ENCODE data around the gene GPBP1.

Gene GPBP1

DNA sequence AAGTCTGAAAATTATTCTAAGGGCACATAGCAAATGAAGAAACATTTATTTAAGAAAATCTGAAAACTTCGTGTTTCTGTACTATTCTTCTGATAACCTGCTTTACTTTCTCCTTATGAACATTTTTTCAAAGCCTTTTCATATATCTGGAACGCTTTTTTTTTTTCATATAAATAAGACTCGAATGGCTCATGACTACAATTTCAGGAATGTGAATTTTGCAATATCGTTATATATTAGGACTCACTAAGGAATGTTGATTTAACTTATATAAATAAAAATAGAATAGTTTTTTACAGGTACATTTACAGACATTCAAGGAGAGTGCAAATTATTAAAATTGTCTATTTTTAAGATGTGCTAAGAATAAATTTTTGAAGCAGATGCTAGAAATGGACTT lies 42.9 kb downstream of the GPBP1 start:
- H3K36me3 ChIP-seq (ENCODE audit: control insufficient read depth in 1 of 2, insufficient read depth in 2 of 2, low read length in 2 of 2): peaks cover 9 to 17% of the 10 kb centered on the region in 2 donors
- no peak overlapping the region for H3K4me3 ChIP-seq (ENCODE audit: low read depth in 1 of 2, low read length in 2 of 2)

GRCh38 chr5:57219386-57219785 lies 45.5 kb downstream of the GPBP1 start:
- Histone ChIP-seq H3K27me3 (ENCODE audit: low read depth, low read length) (no peaks in the 10 kb centered on the region), H3K9me3 (ENCODE audit: control insufficient read depth in 1 of 2, low read length in 2 of 2) (no peaks in the 10 kb centered on the region), H3K4me1 (ENCODE audit: control insufficient read depth in 1 of 2, insufficient read depth in 2 of 2, low read length in 2 of 2) (peaks cover 4 to 10% of the 10 kb centered on the region in 2 donors), H3K36me3 (ENCODE audit: control insufficient read depth in 1 of 2, insufficient read depth in 2 of 2, low read length in 2 of 2) (peaks cover 9 to 16% of the 10 kb centered on the region in 2 donors), H3K27ac (ENCODE audit: low read length) (no peak overlapping the region), H3K4me3 (ENCODE audit: low read depth in 1 of 2, low read length in 2 of 2) (no peak overlapping the region)

More for the DNA sequence above, 42.9 kb downstream of the GPBP1 start:
- peaks cover 4 to 10% of the 10 kb centered on the region in 2 donors for H3K4me1 ChIP-seq (ENCODE audit: control insufficient read depth in 1 of 2, insufficient read depth in 2 of 2, low read length in 2 of 2)
- H3K27ac ChIP-seq (ENCODE audit: low read length): no peak overlapping the region
- no peaks in the 10 kb centered on the region for H3K27me3 ChIP-seq (ENCODE audit: low read depth, low read length)
- H3K9me3 ChIP-seq (ENCODE audit: control insufficient read depth in 1 of 2, low read length in 2 of 2): no peaks in the 10 kb centered on the region

DNA sequence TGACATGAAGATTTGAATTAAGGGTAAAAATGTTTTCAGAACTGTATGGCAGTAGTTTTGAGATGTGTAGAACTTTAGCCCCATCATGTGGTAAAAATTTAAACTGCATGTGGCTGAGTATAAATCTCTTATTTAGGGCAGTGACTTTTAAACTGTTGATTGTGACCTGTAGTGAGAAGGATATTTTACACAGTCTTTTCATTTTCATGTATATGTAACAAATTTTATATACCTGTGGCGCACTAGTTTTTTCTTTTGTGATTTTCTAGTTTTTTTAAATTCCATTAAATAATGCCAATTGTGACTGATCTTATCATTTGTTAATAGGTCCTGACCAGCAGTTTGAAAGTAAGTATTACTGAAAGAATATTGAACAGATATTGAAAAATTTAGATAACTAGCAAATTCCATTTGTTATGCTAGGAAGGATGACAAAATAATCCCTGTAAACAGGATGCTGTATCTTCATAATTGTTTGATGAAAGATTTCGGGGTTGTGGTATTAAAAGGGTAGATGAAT lies 47.2 kb downstream of the GPBP1 start:
- Histone ChIP-seq H3K4me1 (ENCODE audit: control insufficient read depth in 1 of 2, insufficient read depth in 2 of 2, low read length in 2 of 2) (peaks cover 0 to 10% of the 10 kb centered on the region in 2 donors), H3K27me3 (ENCODE audit: low read depth, low read length) (no peaks in the 10 kb centered on the region), H3K36me3 (ENCODE audit: control insufficient read depth in 1 of 2, insufficient read depth in 2 of 2, low read length in 2 of 2) (peaks cover 0 to 4% of the 10 kb centered on the region in 2 donors), H3K9me3 (ENCODE audit: control insufficient read depth in 1 of 2, low read length in 2 of 2) (no peaks in the 10 kb centered on the region), H3K4me3 (ENCODE audit: low read depth in 1 of 2, low read length in 2 of 2) (no peak overlapping the region), H3K27ac (ENCODE audit: low read length) (no peak overlapping the region)

DNA sequence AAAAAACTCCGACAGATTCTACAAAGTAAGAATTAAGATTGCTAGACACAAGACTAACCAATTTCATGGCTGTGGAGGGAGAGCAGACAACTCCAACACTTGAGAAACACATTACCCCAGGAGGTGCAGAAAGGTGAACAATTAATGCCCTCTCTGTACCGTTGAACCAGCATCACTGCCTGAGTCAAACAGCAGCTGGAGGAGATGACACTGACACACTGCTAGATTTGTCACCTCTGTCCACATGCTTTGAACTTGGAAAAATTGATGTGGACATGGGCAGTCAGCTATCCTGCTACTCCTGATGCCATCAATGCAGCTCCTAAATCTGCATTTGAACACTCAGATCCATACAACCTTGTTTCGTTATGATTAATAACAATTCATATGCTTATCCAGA lies 51.7 kb downstream of the GPBP1 start:
- H3K36me3 ChIP-seq (ENCODE audit: control insufficient read depth in 1 of 2, insufficient read depth in 2 of 2, low read length in 2 of 2): no peaks in the 10 kb centered on the region
- no peak overlapping the region for H3K27ac ChIP-seq (ENCODE audit: low read length)
- H3K27me3 ChIP-seq (ENCODE audit: low read depth, low read length): no peaks in the 10 kb centered on the region
- peaks cover 0 to 8% of the 10 kb centered on the region in 2 donors for H3K4me1 ChIP-seq (ENCODE audit: control insufficient read depth in 1 of 2, insufficient read depth in 2 of 2, low read length in 2 of 2)
- no peak overlapping the region for H3K4me3 ChIP-seq (ENCODE audit: low read depth in 1 of 2, low read length in 2 of 2)
- H3K9me3 ChIP-seq (ENCODE audit: control insufficient read depth in 1 of 2, low read length in 2 of 2): no peaks in the 10 kb centered on the region

DNA sequence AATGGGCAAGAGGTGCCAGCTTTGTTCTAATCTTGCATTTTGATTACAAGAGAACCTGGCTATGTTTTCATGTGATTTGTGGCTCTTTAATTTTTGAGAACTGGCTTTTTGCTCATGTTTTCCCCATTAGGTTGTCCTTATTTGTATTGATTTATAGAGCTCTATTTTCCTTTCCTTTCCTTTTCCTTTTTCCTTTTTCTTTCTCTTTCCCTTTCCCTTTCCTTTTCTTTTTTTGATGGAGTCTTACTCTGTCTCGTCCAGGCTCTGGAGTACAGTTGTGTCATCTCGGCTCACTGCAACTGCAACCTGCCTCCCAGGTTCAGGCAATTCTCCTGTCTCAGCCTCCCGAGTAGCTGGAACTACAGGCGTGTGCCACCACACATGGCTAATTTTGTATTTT lies 55.5 kb downstream of the GPBP1 start:
- Histone ChIP-seq H3K36me3 (ENCODE audit: control insufficient read depth in 1 of 2, insufficient read depth in 2 of 2, low read length in 2 of 2) (peaks cover 21 to 22% of the 10 kb centered on the region in 2 donors), H3K27ac (ENCODE audit: low read length) (no peak overlapping the region), H3K27me3 (ENCODE audit: low read depth, low read length) (no peaks in the 10 kb centered on the region), H3K4me1 (ENCODE audit: control insufficient read depth in 1 of 2, insufficient read depth in 2 of 2, low read length in 2 of 2) (no peaks in the 10 kb centered on the region), H3K9me3 (ENCODE audit: control insufficient read depth in 1 of 2, low read length in 2 of 2) (no peaks in the 10 kb centered on the region), H3K4me3 (ENCODE audit: low read depth in 1 of 2, low read length in 2 of 2) (no peak overlapping the region)

DNA sequence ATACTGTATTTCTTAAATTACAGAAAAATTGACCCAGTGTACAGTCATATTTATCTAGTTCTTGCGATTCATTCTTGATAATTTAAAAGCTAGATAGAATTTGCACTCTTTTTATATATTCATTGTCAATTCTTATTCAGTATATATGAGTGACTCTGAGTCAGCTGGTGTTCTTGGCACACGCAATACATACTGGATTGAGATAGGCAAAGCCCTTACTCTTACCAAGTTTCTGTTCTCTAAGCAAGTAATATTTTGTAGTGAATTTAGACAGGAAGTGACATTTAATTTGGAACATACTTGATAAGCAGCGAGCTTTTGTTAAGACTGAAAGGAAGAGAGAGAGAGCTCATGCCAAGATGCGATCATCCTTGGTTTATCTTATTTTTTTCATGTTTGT lies 57.7 kb downstream of the GPBP1 start:
- no peaks in the 10 kb centered on the region for H3K27me3 ChIP-seq (ENCODE audit: low read depth, low read length)
- H3K4me3 ChIP-seq (ENCODE audit: low read depth in 1 of 2, low read length in 2 of 2): no peak overlapping the region
- H3K9me3 ChIP-seq (ENCODE audit: control insufficient read depth in 1 of 2, low read length in 2 of 2): no peaks in the 10 kb centered on the region
- H3K36me3 ChIP-seq (ENCODE audit: control insufficient read depth in 1 of 2, insufficient read depth in 2 of 2, low read length in 2 of 2): peaks cover 21 to 28% of the 10 kb centered on the region in 2 donors
- H3K27ac ChIP-seq (ENCODE audit: low read length): no peak overlapping the region
- no peaks in the 10 kb centered on the region for H3K4me1 ChIP-seq (ENCODE audit: control insufficient read depth in 1 of 2, insufficient read depth in 2 of 2, low read length in 2 of 2)

DNA sequence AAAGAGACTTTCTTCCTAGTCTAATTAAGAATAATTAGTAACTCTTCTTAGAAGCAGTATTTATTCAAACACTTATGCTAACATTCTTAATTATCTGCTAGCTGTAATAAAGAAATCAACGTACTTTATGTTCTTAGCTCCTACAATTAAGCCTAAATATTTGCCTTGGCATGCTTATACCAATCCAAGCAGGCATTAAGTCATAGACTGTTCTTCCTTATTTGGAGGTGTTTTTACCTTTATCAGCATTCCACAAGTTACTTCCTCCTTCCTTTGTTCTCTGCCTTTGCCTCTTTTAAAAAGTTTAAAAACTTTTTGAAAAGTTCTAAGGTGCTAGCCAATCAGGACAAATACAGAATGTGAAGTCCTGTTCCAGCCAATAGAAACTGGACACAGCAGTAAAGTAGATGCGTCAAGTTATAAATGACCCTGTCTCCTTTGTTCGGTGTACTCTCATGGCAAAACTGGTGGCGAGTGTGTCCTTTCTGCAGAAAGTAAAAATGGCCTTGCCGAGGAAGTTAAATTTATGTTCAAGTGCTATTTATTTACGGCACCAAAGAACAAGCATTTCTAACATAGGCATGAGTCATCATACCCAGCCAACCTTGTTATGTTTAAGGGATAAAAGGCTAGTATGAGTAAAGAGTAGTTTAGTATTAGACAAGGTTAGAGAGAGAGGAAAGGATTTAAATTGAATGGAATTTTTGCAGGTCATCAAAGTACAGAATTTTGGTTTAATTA lies 58.6 kb downstream of the GPBP1 start:
- Histone ChIP-seq H3K4me1 (ENCODE audit: control insufficient read depth in 1 of 2, insufficient read depth in 2 of 2, low read length in 2 of 2) (no peaks in the 10 kb centered on the region), H3K27ac (ENCODE audit: low read length) (no peak overlapping the region), H3K9me3 (ENCODE audit: control insufficient read depth in 1 of 2, low read length in 2 of 2) (no peaks in the 10 kb centered on the region), H3K4me3 (ENCODE audit: low read depth in 1 of 2, low read length in 2 of 2) (no peak overlapping the region), H3K27me3 (ENCODE audit: low read depth, low read length) (no peaks in the 10 kb centered on the region), H3K36me3 (ENCODE audit: control insufficient read depth in 1 of 2, insufficient read depth in 2 of 2, low read length in 2 of 2) (peaks cover 29 to 31% of the 10 kb centered on the region in 2 donors)

DNA sequence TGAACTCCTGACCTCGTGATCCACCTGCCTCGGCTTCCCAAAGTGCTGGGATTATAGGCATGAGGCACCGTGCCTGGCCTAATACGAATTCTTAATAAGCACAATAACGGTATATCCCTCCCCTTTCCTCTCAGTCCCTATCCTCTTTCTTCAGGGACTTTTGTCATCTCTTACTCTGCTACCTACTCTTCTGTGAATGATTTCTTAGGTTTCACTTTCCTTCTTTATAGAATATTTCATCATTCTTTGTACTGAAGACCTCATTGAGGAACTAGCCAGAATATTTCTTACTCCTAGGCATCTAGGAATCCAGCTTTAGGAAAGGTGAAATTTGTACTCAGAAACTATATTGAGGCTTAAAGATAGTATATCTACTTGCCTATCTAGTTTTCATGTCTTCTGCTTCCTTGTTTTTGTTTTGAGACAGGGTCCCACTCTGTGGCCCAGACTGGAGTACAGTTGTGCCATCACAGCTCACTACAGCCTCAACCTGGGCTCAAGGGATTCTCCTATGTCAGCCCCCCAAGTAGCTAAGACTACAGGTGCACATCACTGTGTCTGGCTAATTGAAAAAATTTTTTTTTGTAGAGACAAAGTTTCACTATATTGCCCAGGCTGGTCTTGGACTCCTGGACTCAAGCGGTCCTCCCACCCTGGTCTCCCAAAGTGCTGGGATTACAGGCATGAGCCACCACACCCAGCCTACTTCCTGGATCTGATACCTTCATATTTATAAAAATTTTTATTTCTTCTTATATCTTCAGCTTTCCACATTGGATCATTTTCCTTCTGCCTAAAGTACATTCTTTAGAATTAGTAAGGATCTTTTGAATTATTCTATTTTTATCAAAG lies 69.7 kb downstream of the GPBP1 start:
- H3K36me3 ChIP-seq (ENCODE audit: control insufficient read depth in 1 of 2, insufficient read depth in 2 of 2, low read length in 2 of 2): peaks cover 14 to 17% of the 10 kb centered on the region in 2 donors
- no peak overlapping the region for H3K27ac ChIP-seq (ENCODE audit: low read length)
- H3K4me1 ChIP-seq (ENCODE audit: control insufficient read depth in 1 of 2, insufficient read depth in 2 of 2, low read length in 2 of 2): no peaks in the 10 kb centered on the region
- no peaks in the 10 kb centered on the region for H3K9me3 ChIP-seq (ENCODE audit: control insufficient read depth in 1 of 2, low read length in 2 of 2)
- no peaks in the 10 kb centered on the region for H3K27me3 ChIP-seq (ENCODE audit: low read depth, low read length)
- H3K4me3 ChIP-seq (ENCODE audit: low read depth in 1 of 2, low read length in 2 of 2): no peak overlapping the region

- H3K27ac ChIP-seq (ENCODE audit: low read length): no peak overlapping the region
- H3K9me3 ChIP-seq (ENCODE audit: control insufficient read depth in 1 of 2, low read length in 2 of 2): no peaks in the 10 kb centered on the region
- peaks cover 16 to 17% of the 10 kb centered on the region in 2 donors for H3K36me3 ChIP-seq (ENCODE audit: control insufficient read depth in 1 of 2, insufficient read depth in 2 of 2, low read length in 2 of 2)
- H3K27me3 ChIP-seq (ENCODE audit: low read depth, low read length): no peaks in the 10 kb centered on the region
- H3K4me3 ChIP-seq (ENCODE audit: low read depth in 1 of 2, low read length in 2 of 2): no peak overlapping the region
- H3K4me1 ChIP-seq (ENCODE audit: control insufficient read depth in 1 of 2, insufficient read depth in 2 of 2, low read length in 2 of 2): no peaks in the 10 kb centered on the region
These were observed 70.5 kb downstream of the GPBP1 start for GRCh38 chr5:57244331-57244730.

DNA sequence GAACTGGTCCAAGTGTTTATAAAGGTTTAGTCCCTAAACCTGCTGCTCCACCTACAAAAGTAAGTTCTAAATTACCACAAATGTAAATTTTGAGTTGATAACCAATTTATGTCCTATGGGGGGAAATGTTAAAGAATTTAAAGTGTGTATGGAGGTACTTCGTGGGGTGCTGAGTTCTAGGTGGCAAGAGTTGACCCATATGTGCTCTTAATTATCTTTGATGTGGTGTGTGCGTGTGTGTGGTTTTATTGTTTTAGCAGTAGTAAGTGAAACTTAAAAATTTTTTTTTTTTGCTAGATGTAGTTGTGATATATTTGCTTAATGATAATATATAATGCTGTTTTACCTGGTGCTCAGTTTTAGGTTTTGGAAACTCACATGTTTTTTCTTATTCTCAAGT lies 72.6 kb downstream of the GPBP1 start:
- H3K9me3 ChIP-seq (ENCODE audit: control insufficient read depth in 1 of 2, low read length in 2 of 2): no peaks in the 10 kb centered on the region
- H3K4me3 ChIP-seq (ENCODE audit: low read depth in 1 of 2, low read length in 2 of 2): no peak overlapping the region
- H3K27ac ChIP-seq (ENCODE audit: low read length): no peak overlapping the region
- peaks cover 20 to 26% of the 10 kb centered on the region in 2 donors for H3K36me3 ChIP-seq (ENCODE audit: control insufficient read depth in 1 of 2, insufficient read depth in 2 of 2, low read length in 2 of 2)
- H3K27me3 ChIP-seq (ENCODE audit: low read depth, low read length): no peaks in the 10 kb centered on the region
- H3K4me1 ChIP-seq (ENCODE audit: control insufficient read depth in 1 of 2, insufficient read depth in 2 of 2, low read length in 2 of 2): no peaks in the 10 kb centered on the region

DNA sequence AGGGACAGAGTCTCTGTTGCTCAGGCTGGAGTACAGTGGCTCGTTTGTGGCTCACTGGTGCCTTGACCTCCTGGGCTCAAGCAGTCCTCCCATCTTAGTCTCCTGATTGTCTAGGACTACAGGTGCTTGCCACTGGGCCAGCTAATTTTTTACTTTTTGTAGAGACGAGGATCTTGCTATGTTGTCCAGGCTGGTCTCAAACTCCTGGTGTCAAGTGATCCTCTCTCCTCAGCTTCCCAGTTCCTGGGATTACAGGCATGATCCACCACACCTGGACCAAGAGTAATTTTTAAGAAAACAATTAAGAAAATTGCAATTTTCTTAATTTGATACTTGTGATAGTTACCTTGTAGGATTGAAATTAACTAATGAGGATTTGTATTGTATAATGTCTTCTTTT lies 73.9 kb downstream of the GPBP1 start:
- H3K27me3 ChIP-seq (ENCODE audit: low read depth, low read length): no peaks in the 10 kb centered on the region
- H3K9me3 ChIP-seq (ENCODE audit: control insufficient read depth in 1 of 2, low read length in 2 of 2): no peaks in the 10 kb centered on the region
- no peaks in the 10 kb centered on the region for H3K4me1 ChIP-seq (ENCODE audit: control insufficient read depth in 1 of 2, insufficient read depth in 2 of 2, low read length in 2 of 2)
- H3K4me3 ChIP-seq (ENCODE audit: low read depth in 1 of 2, low read length in 2 of 2): no peak overlapping the region
- H3K27ac ChIP-seq (ENCODE audit: low read length): no peak overlapping the region
- peaks cover 23 to 36% of the 10 kb centered on the region in 2 donors for H3K36me3 ChIP-seq (ENCODE audit: control insufficient read depth in 1 of 2, insufficient read depth in 2 of 2, low read length in 2 of 2)

Data from muscle layer of duodenum (tissue), 2 donors.